Measurements from ENCODE around the gene BFSP1. TPM values are rescaled to one million over a fixed set of nuclear protein-coding genes. Genes with fewer than 3 reads are reported as not detected.

The BFSP1 gene
- total RNA-seq, 1 donor from 2014 or later = 0.41 TPM

- FAIRE-seq (no peak), DNase-seq (ENCODE audit: low spot score in 2 of 2) (no peak)
Measured at GRCh38 chr20:17524560-17524959, 6.6 kb downstream of the BFSP1 start.

- FAIRE-seq (no peak), DNase-seq (ENCODE audit: low spot score in 2 of 2) (no peak)
Measured at GRCh38 chr20:17523326-17523725, 7.9 kb downstream of the BFSP1 start.

- DNase-seq (ENCODE audit: low spot score in 2 of 2) (no peak), FAIRE-seq (no peak)
Measured at GRCh38 chr20:17522528-17522927, 8.7 kb downstream of the BFSP1 start.

- DNase-seq (ENCODE audit: low spot score in 2 of 2) = no peak
- FAIRE-seq = no peak
Measured at GRCh38 chr20:17520583-17520982, 10.6 kb downstream of the BFSP1 start.

- FAIRE-seq = no peak
- no peak for DNase-seq (ENCODE audit: low spot score in 2 of 2)
Measured at GRCh38 chr20:17519606-17520285, 11.4 kb downstream of the BFSP1 start.

- no peak for FAIRE-seq
- peak in 1 of 2 donors; percentile 25 for DNase-seq (ENCODE audit: low spot score in 2 of 2)
Measured at GRCh38 chr20:17518339-17519052, 12.7 kb downstream of the BFSP1 start.

- FAIRE-seq (no peak), DNase-seq (ENCODE audit: low spot score in 2 of 2) (no peak)
Measured at GRCh38 chr20:17515053-17515452, 16.1 kb downstream of the BFSP1 start.

- FAIRE-seq (no peak), DNase-seq (ENCODE audit: low spot score in 2 of 2) (no peak)
Measured at GRCh38 chr20:17513939-17514338, 17.2 kb downstream of the BFSP1 start.

GRCh38 chr20:17511401-17511800, 19.8 kb downstream of the BFSP1 start:
- DNase-seq (ENCODE audit: low spot score in 2 of 2) = no peak
- no peak for FAIRE-seq

GRCh38 chr20:17510548-17510947, 20.6 kb downstream of the BFSP1 start:
- no peak for FAIRE-seq

GRCh38 chr20:17508756-17509155, 22.4 kb downstream of the BFSP1 start:
- FAIRE-seq = no peak
- no peak for DNase-seq (ENCODE audit: low spot score in 2 of 2)

More at GRCh38 chr20:17510548-17510947, 20.6 kb downstream of the BFSP1 start:
- DNase-seq (ENCODE audit: low spot score in 2 of 2) = no peak

GRCh38 chr20:17507531-17507930, 23.6 kb downstream of the BFSP1 start:
- FAIRE-seq (no peak), DNase-seq (ENCODE audit: low spot score in 2 of 2) (no peak)

- FAIRE-seq (no peak), DNase-seq (ENCODE audit: low spot score in 2 of 2) (no peak)
Measured at GRCh38 chr20:17507032-17507431, 24.1 kb downstream of the BFSP1 start.

- DNase-seq (ENCODE audit: low spot score in 2 of 2) (no peak), FAIRE-seq (no peak)
Measured at GRCh38 chr20:17505636-17506517, 25.3 kb downstream of the BFSP1 start.

- DNase-seq (ENCODE audit: low spot score in 2 of 2) = peak; percentile 47 to 60
- peak; percentile 90 for FAIRE-seq
Measured at GRCh38 chr20:17504898-17505635, 26.1 kb downstream of the BFSP1 start.

GRCh38 chr20:17504066-17504897, 26.9 kb downstream of the BFSP1 start:
- DNase-seq (ENCODE audit: low spot score in 2 of 2) (no peak), FAIRE-seq (no peak)

- FAIRE-seq = no peak
Measured at GRCh38 chr20:17503301-17504065, 27.7 kb downstream of the BFSP1 start.

GRCh38 chr20:17502105-17502504, 29.1 kb downstream of the BFSP1 start:
- DNase-seq (ENCODE audit: low spot score in 2 of 2) = no peak
- no peak for FAIRE-seq

More at GRCh38 chr20:17503301-17504065, 27.7 kb downstream of the BFSP1 start:
- DNase-seq (ENCODE audit: low spot score in 2 of 2) = no peak

GRCh38 chr20:17501701-17502100, 29.5 kb downstream of the BFSP1 start:
- no peak for FAIRE-seq
- DNase-seq (ENCODE audit: low spot score in 2 of 2) = no peak
